Suprapubic skin (tissue), 4 donors: ENCODE results near the gene WDR36.
"Not testable (repeated sequence)": the region's sequence is repeated elsewhere in the genome, so short reads cannot be mapped to it uniquely, and the experiment has no call there.

Experiments
- CTCF ChIP-seq, 2 donors: fragments of 200-600 bp in 1 of 2; fragments of 450-650 bp in 1 of 2; sonication (generic) in 1 of 2; IDR thresholded peaks; one replicate each; pipeline ENCODE4 v1.5.1; 2016 to 2019; ENCODE audit warnings: antibody characterized with exemption in 2 of 2, mild to moderate bottlenecking in 1 of 2, moderate library complexity in 1 of 2
- POLR2A ChIP-seq, 2 donors: fragments of 450-650 bp; IDR thresholded peaks; one replicate each; pipeline ENCODE4 v1.6.1; 2017; ENCODE audit warnings: antibody characterized with exemption in 2 of 2, mild to moderate bottlenecking in 2 of 2, moderate library complexity in 2 of 2
- POLR2AphosphoS5 ChIP-seq, 3 donors: sonication (generic); formaldehyde crosslinking; IDR thresholded peaks; one replicate each; pipeline ENCODE4 v1.6.1; 2017; ENCODE audit warnings: antibody characterized with exemption in 3 of 3

- not testable (repeated sequence) for TF ChIP-seq CTCF, POLR2AphosphoS5, POLR2A (IDR thresholded peaks at IDR 0.05)
Observed at GRCh38 chr5:111141471-111141870, 49.3 kb downstream of the WDR36 start.
